Peyer's patch (tissue), 4 donors: ENCODE results near the gene MTHFS. TPM values are rescaled to one million over a fixed set of nuclear protein-coding genes. Genes with fewer than 3 reads are reported as not detected.
"Not testable (repeated sequence)": the region's sequence is repeated elsewhere in the genome, so short reads cannot be mapped to it uniquely, and the experiment has no call there.

ENCODE experiments used
- DNase-seq, 3 donors: peaks; one replicate each; pipeline ENCODE4 v3.0.0-alpha.2; 2017 to 2019
- H3K27ac ChIP-seq, 4 donors: fragments of 200-600 bp; sonication (generic); one replicate each; pipeline ENCODE4 v1.5.1; 2016 to 2019
- H3K27me3 ChIP-seq, 2 donors: fragments of 200-600 bp; sonication (generic); one replicate each; pipeline ENCODE4 v1.5.1; 2019
- H3K36me3 ChIP-seq, 3 donors: fragments of 200-600 bp; sonication (generic); one replicate each; pipeline ENCODE4 v1.5.1; 2016 to 2019
- H3K4me1 ChIP-seq, 4 donors: fragments of 200-600 bp; sonication (generic); one replicate each; pipeline ENCODE4 v1.5.1; 2016 to 2019
- H3K4me3 ChIP-seq, 4 donors: fragments of 200-600 bp; sonication (generic); 1 replicate in 3 of 4; 2 replicates in 1 of 4; pipeline ENCODE4 v1.5.1; 2016 to 2019; ENCODE audit warnings: mild to moderate bottlenecking in 1 of 4
- H3K9me3 ChIP-seq, 4 donors: fragments of 200-600 bp; sonication (generic); one replicate each; pipeline ENCODE4 v1.5.1; 2016 to 2019; ENCODE audit warnings: mild to moderate bottlenecking in 1 of 4
- POLR2A ChIP-seq, 2 donors: fragments of 450-650 bp; IDR thresholded peaks; one replicate each; pipeline ENCODE4 v1.5.1; 2017; ENCODE audit warnings: antibody characterized with exemption in 2 of 2, mild to moderate bottlenecking in 2 of 2, moderate library complexity in 2 of 2
- total RNA-seq, 4 donors: library from RNA; depleted of rRNA; stranded (reverse); fragments of >200 nt; gene quantifications; one replicate each; pipeline ENCODE4 v1.1.0, GENCODE V29; 2016
- TF ChIP-seq, protein P1 (sequence below), 6 experiments: fragments of 450-650 bp in 4 of 6; fragments of 200-600 bp in 2 of 6; sonication (generic) in 1 of 6; IDR thresholded peaks; one replicate each; pipeline ENCODE4 v1.5.1; 2017 to 2019; ENCODE audit warnings: antibody characterized with exemption in 6 of 6, mild to moderate bottlenecking in 3 of 6, moderate library complexity in 1 of 6

Gene MTHFS
- total RNA-seq, 4 donors from 2014 or later = 26.7 to 49.9 (median 29.8) TPM; not detected in 1

DNA sequence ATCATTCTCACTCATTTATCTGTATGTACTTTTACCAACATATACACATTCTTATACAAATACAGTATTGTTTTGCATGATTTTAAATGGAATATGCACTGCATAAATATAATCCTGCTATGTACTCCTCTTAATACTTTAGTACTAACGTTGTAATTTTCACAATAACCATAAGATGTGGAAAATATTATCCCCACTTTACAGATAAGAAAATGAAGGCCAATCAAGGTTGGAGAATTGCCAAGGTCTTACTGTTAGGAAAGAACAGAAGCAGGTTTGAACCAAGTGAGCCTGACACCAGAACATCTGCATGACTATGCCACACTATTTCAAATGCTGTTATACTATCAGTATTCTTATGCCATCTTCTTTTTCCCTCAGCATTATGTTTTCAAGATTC is 41.3 kb upstream of the MTHFS start:
- Histone ChIP-seq H3K36me3 (no peaks in the 10 kb centered on the region), H3K27ac (no peak overlapping the region), H3K4me3 (no peak overlapping the region), H3K27me3 (no peaks in the 10 kb centered on the region), H3K9me3 (no peaks in the 10 kb centered on the region), H3K4me1 (no peaks in the 10 kb centered on the region)
- no peak for TF ChIP-seq POLR2A (IDR thresholded peaks at IDR 0.05)
- TF ChIP-seq, protein P1, sequence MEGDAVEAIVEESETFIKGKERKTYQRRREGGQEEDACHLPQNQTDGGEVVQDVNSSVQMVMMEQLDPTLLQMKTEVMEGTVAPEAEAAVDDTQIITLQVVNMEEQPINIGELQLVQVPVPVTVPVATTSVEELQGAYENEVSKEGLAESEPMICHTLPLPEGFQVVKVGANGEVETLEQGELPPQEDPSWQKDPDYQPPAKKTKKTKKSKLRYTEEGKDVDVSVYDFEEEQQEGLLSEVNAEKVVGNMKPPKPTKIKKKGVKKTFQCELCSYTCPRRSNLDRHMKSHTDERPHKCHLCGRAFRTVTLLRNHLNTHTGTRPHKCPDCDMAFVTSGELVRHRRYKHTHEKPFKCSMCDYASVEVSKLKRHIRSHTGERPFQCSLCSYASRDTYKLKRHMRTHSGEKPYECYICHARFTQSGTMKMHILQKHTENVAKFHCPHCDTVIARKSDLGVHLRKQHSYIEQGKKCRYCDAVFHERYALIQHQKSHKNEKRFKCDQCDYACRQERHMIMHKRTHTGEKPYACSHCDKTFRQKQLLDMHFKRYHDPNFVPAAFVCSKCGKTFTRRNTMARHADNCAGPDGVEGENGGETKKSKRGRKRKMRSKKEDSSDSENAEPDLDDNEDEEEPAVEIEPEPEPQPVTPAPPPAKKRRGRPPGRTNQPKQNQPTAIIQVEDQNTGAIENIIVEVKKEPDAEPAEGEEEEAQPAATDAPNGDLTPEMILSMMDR (IDR thresholded peaks at IDR 0.05) = no peak
- no peak for DNase-seq

DNA sequence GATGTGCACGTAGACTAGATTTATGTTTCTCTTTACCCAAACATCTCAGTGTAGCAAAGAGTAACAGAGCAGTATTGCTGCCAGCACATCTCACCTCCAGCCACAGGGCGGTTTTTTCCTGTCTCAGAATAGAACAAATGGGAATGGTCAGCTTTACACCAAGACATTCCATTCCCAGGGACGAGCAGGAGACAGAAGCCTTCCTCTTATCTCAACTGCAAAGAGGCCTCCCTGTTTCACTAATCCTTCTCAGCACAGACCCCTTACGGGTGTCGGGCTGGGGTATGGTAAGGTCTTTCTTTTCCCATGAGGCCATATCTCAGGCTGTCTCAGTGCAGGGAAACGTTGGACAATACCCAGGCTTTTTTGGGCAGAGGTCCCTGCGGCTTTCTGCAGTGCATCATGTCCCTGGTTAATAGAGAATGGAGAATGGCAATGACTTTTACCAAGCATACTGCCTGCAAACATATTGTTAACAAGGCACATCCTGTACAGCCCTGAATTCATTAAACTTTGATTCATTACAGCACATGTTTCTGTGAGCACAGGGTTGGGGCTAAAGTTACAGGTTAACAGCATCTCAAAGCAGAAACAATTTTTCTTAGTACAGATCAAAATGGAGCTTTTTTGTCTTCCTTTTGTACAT is 38.9 kb upstream of the MTHFS start:
- not testable (repeated sequence) for H3K4me1 ChIP-seq, H3K4me3 ChIP-seq, H3K27ac ChIP-seq, H3K9me3 ChIP-seq, DNase-seq, H3K36me3 ChIP-seq, H3K27me3 ChIP-seq

DNA sequence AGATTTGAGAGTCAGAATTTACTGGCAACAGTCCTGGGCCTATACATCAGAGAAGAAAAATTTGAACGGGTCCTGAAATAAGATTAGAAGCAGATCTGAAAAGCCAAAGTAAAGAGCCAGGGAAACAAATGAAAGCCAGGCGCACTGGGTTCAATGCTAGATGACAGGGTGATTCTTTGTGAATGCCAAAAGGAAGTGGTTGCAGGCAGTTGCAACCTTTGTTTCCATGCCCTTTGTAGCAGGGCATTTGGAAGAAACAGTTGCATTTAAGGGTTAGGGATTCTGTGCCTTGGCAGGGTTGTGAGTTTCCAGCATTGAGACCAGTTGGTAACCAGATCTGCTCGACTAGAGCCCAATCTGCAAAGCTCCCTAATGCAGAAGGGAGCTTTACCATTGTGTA is 36.4 kb upstream of the MTHFS start:
- no peak for DNase-seq
- TF ChIP-seq, protein P1 (IDR thresholded peaks at IDR 0.05) = no peak
- no peak for TF ChIP-seq POLR2A (IDR thresholded peaks at IDR 0.05)
- H3K9me3 ChIP-seq = no peaks in the 10 kb centered on the region
- H3K4me1 ChIP-seq = no peaks in the 10 kb centered on the region
- no peaks in the 10 kb centered on the region for H3K36me3 ChIP-seq
- H3K27ac ChIP-seq = no peak overlapping the region
- H3K27me3 ChIP-seq = no peaks in the 10 kb centered on the region
- no peak overlapping the region for H3K4me3 ChIP-seq

DNA sequence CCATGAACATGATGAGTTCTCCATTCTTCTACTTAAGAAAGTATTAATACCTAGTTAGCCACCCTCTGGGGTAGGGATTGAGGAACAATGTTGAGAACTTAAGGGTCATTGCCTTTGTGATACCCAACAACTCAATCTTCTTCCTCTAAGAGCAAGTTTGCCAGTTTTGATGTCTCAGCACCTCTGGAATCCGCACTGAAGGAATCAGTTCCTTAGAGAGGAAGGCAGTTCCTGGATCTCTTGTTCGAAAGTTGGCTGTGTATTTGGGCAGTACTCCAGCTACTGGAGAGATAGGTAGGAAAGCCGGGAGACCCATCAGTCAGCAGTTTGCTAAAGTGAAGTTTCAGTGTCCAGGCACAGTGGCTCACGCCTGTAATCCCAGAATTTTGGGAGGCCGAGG is 35.6 kb upstream of the MTHFS start:
- H3K4me1 ChIP-seq = no peaks in the 10 kb centered on the region
- H3K4me3 ChIP-seq = no peak overlapping the region
- TF ChIP-seq, protein P1 (IDR thresholded peaks at IDR 0.05) = no peak
- no peak for TF ChIP-seq POLR2A (IDR thresholded peaks at IDR 0.05)
- no peaks in the 10 kb centered on the region for H3K27me3 ChIP-seq
- no peaks in the 10 kb centered on the region for H3K9me3 ChIP-seq
- no peak for DNase-seq
- H3K36me3 ChIP-seq = no peaks in the 10 kb centered on the region
- H3K27ac ChIP-seq = no peak overlapping the region

DNA sequence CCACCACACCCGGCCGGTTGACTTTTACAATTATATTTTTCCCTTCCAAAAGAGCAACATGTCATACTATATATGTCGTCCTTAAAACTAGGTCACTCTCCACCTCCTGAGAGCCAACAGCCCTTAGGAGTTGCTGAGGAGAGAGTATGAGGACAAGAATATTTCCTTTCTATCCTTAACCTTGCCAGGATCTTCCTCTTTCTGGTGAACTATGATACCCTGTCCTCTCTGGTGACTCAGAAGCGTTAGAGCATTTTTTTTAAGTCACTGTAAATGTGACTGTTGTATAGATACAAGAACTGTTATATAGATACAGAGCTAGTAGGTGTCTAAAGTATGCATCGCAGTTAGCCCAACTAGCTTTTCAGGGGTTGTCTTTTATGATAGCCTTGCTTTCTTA is 33.7 kb upstream of the MTHFS start:
- Histone ChIP-seq H3K4me1 (no peaks in the 10 kb centered on the region), H3K9me3 (no peaks in the 10 kb centered on the region), H3K4me3 (no peak overlapping the region), H3K36me3 (no peaks in the 10 kb centered on the region), H3K27me3 (no peaks in the 10 kb centered on the region), H3K27ac (no peak overlapping the region)
- DNase-seq = no peak
- no peak for TF ChIP-seq POLR2A (IDR thresholded peaks at IDR 0.05)
- TF ChIP-seq, protein P1 (IDR thresholded peaks at IDR 0.05) = no peak

DNA sequence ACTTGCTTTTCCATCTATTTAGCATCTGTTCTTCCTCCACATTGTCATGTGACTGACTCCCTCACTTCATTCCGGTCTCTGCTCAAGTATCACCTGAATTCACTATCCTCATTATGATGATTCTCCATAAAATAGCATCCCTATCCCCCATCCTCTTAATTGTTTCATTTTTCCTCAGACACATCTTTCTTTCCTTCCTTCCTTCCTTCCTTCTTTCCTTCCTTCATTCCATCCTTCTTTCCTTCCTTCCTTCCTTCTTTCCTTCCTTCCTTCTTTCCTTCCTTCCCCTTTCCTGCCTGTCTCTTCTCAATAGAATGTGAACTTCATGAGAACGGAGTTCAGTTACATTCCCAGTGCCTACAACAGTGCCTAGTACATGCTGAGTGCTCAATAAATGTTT is 32.6 kb upstream of the MTHFS start:
- TF ChIP-seq POLR2A (IDR thresholded peaks at IDR 0.05) = no peak
- TF ChIP-seq, protein P1 (IDR thresholded peaks at IDR 0.05) = no peak
- Histone ChIP-seq H3K27me3 (no peaks in the 10 kb centered on the region), H3K27ac (no peak overlapping the region), H3K4me3 (no peak overlapping the region), H3K4me1 (peaks cover 0 to 4% (median 0%) of the 10 kb centered on the region in 4 donors), H3K36me3 (no peaks in the 10 kb centered on the region), H3K9me3 (no peaks in the 10 kb centered on the region)
- DNase-seq = no peak

DNA sequence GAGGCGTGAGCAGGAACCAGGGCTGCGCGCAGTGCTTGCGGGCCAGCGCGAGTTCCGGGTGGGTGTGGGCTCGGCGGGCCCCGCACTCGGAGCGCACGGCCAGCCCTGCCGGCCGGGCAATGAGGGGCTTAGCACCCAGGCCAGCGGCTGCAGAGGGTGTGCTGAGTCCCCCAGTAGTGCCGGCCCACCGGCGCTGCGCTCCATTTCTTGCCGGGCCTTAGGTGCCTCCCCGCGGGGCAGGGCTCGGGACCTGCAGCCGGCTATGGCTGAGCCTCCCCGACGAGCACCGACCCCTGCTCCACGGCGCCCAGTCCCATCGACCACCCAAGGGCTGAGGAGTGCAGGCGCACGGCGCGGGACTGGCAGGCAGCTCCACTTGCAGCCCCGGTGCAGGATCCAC is 29.3 kb upstream of the MTHFS start:
- H3K9me3 ChIP-seq, H3K27me3 ChIP-seq, H3K36me3 ChIP-seq, DNase-seq, H3K4me3 ChIP-seq, H3K27ac ChIP-seq: not testable (repeated sequence)
- H3K4me1 ChIP-seq = peaks cover 0 to 13% (median 0%) of the 10 kb centered on the region in 4 donors
